NCI-H1105 treated with DMSO at 0.1 percent for 48 hours (cell line): ENCODE results near the gene XIRP1.

ENCODE experiments used
- DNase-seq: peaks from one replicate; lab custom pipeline; 2025; lab: John Stamatoyannopoulos, UW

Gene XIRP1

GRCh38 chr3:39166932-39167532 is 25.4 kb downstream of the XIRP1 start:
- no peak for DNase-seq

- no peak for DNase-seq
Observed at GRCh38 chr3:39166134-39166710, 26.2 kb downstream of the XIRP1 start.

- DNase-seq = no peak
Observed at GRCh38 chr3:39165518-39165917, 26.9 kb downstream of the XIRP1 start.

- no peak for DNase-seq
Observed at GRCh38 chr3:39164414-39164813, 28.0 kb downstream of the XIRP1 start.

GRCh38 chr3:39158148-39158715 is 34.2 kb downstream of the XIRP1 start:
- DNase-seq = no peak

- no peak for DNase-seq
Observed at GRCh38 chr3:39157359-39157758, 35.0 kb downstream of the XIRP1 start.

- no peak for DNase-seq
Observed at GRCh38 chr3:39156421-39156820, 36.0 kb downstream of the XIRP1 start.

GRCh38 chr3:39154280-39155021 is 37.9 kb downstream of the XIRP1 start:
- no peak for DNase-seq

GRCh38 chr3:39153977-39154279 is 38.5 kb downstream of the XIRP1 start:
- no peak for DNase-seq

GRCh38 chr3:39150803-39151631 is 41.4 kb downstream of the XIRP1 start:
- no peak for DNase-seq

GRCh38 chr3:39150148-39150802 is 42.1 kb downstream of the XIRP1 start:
- DNase-seq = no peak

GRCh38 chr3:39149498-39150147 is 42.8 kb downstream of the XIRP1 start:
- no peak for DNase-seq

- no peak for DNase-seq
Observed at GRCh38 chr3:39149059-39149455, 43.3 kb downstream of the XIRP1 start.

- no peak for DNase-seq
Observed at GRCh38 chr3:39148435-39149058, 43.8 kb downstream of the XIRP1 start.

GRCh38 chr3:39147711-39148434 is 44.5 kb downstream of the XIRP1 start:
- no peak for DNase-seq

- no peak for DNase-seq
Observed at GRCh38 chr3:39146611-39147591, 45.5 kb downstream of the XIRP1 start.

GRCh38 chr3:39146083-39146501 is 46.3 kb downstream of the XIRP1 start:
- DNase-seq = no peak

GRCh38 chr3:39144748-39145380 is 47.5 kb downstream of the XIRP1 start:
- DNase-seq = no peak
